ENCODE measurements around the gene CNTNAP2.

- no peak for TF ChIP-seq EZH2phosphoT487 (IDR thresholded peaks at IDR 0.05; ENCODE audit: insufficient read depth, low read depth)
- no peak for TF ChIP-seq EZH2 (IDR thresholded peaks at IDR 0.05; ENCODE audit: insufficient read depth, poor library complexity, severe bottlenecking)
Observed at GRCh38 chr7:148391591-148391990, 2275.0 kb downstream of the CNTNAP2 start.

All from GM23248 (cell line).